CD14-positive monocyte (primary cell): ENCODE results near the gene ARHGEF7. TPM values are rescaled to one million over a fixed set of nuclear protein-coding genes. Genes with fewer than 3 reads are reported as not detected.

Experiments used
- DNase-seq, 3 donors: peaks; one replicate each; pipeline ENCODE4 v3.0.0-alpha.2; 2011 to 2022
- H2AFZ ChIP-seq: 2 replicates; pipeline ENCODE4 v1.6.0; 2012; ENCODE audit warnings: mild to moderate bottlenecking, low read depth, low read length, inconsistent platforms; ENCODE audit not compliant: insufficient read depth, poor library complexity, severe bottlenecking
- H3K27ac ChIP-seq, 2 donors: 1 replicate in 1 of 2; 2 replicates in 1 of 2; pipeline ENCODE4 v1.5.1; 2012 to 2013; ENCODE audit warnings: low read length in 2 of 2, control low read depth in 1 of 2, inconsistent platforms in 1 of 2, low read depth in 1 of 2, mild to moderate bottlenecking in 1 of 2
- H3K27me3 ChIP-seq, 2 donors: one replicate each; pipeline versions ENCODE4 v1.6.0 to v1.6.1; 2011 to 2013; ENCODE audit warnings: low read length in 2 of 2; ENCODE audit not compliant: control insufficient read depth in 2 of 2, insufficient read depth in 2 of 2
- H3K36me3 ChIP-seq, 2 donors: replicated peaks in 1 of 2; 1 replicate in 1 of 2; 2 replicates in 1 of 2; pipeline versions ENCODE4 v1.5.1 to v1.6.1; 2012 to 2013; ENCODE audit warnings: low read length in 2 of 2, control low read depth in 1 of 2, inconsistent platforms in 1 of 2, mild to moderate bottlenecking in 1 of 2; ENCODE audit not compliant: insufficient read depth in 2 of 2, control insufficient read depth in 1 of 2
- H3K4me1 ChIP-seq, 2 donors: 1 replicate in 1 of 2; 2 replicates in 1 of 2; pipeline versions ENCODE4 v1.5.1 to v1.6.1; 2012 to 2013; ENCODE audit warnings: low read length in 2 of 2, control low read depth in 1 of 2, inconsistent platforms in 1 of 2, mild to moderate bottlenecking in 1 of 2, moderate library complexity in 1 of 2; ENCODE audit not compliant: insufficient read depth in 2 of 2, control insufficient read depth in 1 of 2
- H3K4me2 ChIP-seq: replicated peaks from 2 replicates; pipeline ENCODE3; 2012; ENCODE audit warnings: low read length, moderate library complexity, mild to moderate bottlenecking; ENCODE audit not compliant: poor library complexity, severe bottlenecking; ENCODE audit errors: extremely low read depth
- H3K4me3 ChIP-seq, 3 experiments: fragments of 200-600 bp in 1 of 3; sonication (generic) in 1 of 3; replicated peaks in 1 of 3; 1 replicate in 2 of 3; 2 replicates in 1 of 3; pipeline ENCODE4 v1.5.1; 2011 to 2013; ENCODE audit warnings: low read length in 3 of 3, mild to moderate bottlenecking in 3 of 3, control low read depth in 2 of 3, low read depth in 2 of 3, inconsistent platforms in 1 of 3, moderate library complexity in 1 of 3
- H3K79me2 ChIP-seq: 2 replicates; pipeline ENCODE4 v1.6.0; 2012; ENCODE audit warnings: mild to moderate bottlenecking, control low read depth, inconsistent platforms, low read length, moderate library complexity; ENCODE audit not compliant: insufficient read depth
- H3K9ac ChIP-seq: 2 replicates; pipeline ENCODE4 v1.6.0; 2017; ENCODE audit warnings: low read length, mild to moderate bottlenecking; ENCODE audit not compliant: insufficient read depth, poor library complexity, severe bottlenecking
- H3K9me3 ChIP-seq, 2 donors: replicated peaks in 1 of 2; 1 replicate in 1 of 2; 2 replicates in 1 of 2; pipeline versions ENCODE4 v1.5.1 to v1.6.1; 2012 to 2013; ENCODE audit warnings: low read length in 2 of 2, control low read depth in 1 of 2; ENCODE audit not compliant: control insufficient read depth in 1 of 2, insufficient read depth in 1 of 2
- H4K20me1 ChIP-seq: 2 replicates; pipeline ENCODE4 v1.6.0; 2012; ENCODE audit warnings: mild to moderate bottlenecking, low read length, control low read depth, moderate library complexity; ENCODE audit not compliant: insufficient read depth
- H3K27ac Mint-ChIP-seq, 7 donors: one replicate each; pipeline ENCODE4 v1.8.0; 2020; ENCODE audit warnings: mild to moderate bottlenecking in 7 of 7, mixed read lengths in 7 of 7, moderate library complexity in 6 of 7, inconsistent platforms in 2 of 7
- H3K27me3 Mint-ChIP-seq, 3 donors: one replicate each; pipeline ENCODE4 v1.8.0; 2021 to 2022; ENCODE audit warnings: low read depth in 3 of 3, mild to moderate bottlenecking in 3 of 3, mixed read lengths in 3 of 3, moderate library complexity in 3 of 3, inconsistent platforms in 1 of 3
- H3K36me3 Mint-ChIP-seq, 2 donors: one replicate each; pipeline ENCODE4 v1.8.0; 2020; ENCODE audit warnings: mixed read lengths in 2 of 2, inconsistent platforms in 1 of 2, mild to moderate bottlenecking in 1 of 2
- H3K4me1 Mint-ChIP-seq: one replicate; pipeline ENCODE4 v1.8.0; 2020; ENCODE audit warnings: mild to moderate bottlenecking, mixed read lengths
- H3K4me3 Mint-ChIP-seq, 2 donors: one replicate each; pipeline ENCODE4 v1.8.0; 2020; ENCODE audit warnings: mild to moderate bottlenecking in 2 of 2, mixed read lengths in 2 of 2, moderate library complexity in 1 of 2
- H3K9me3 Mint-ChIP-seq, 7 donors: one replicate each; pipeline ENCODE4 v1.8.0; 2020 to 2022; ENCODE audit warnings: mixed read lengths in 7 of 7, mild to moderate bottlenecking in 6 of 7, moderate library complexity in 6 of 7, inconsistent platforms in 2 of 7
- CTCF ChIP-seq: fragments of 200-600 bp; IDR thresholded peaks from one replicate; pipeline ENCODE4 v1.8.0; 2022; ENCODE audit warnings: antibody characterized with exemption, mild to moderate bottlenecking
- WGBS: methylation state at CpG from one replicate; pipeline ENCODE4 v1.1.5; 2013; ENCODE audit warnings: missing lambda C conversion rate; ENCODE audit not compliant: insufficient coverage; 5-methylcytosine and 5-hydroxymethylcytosine counted together
- intact Hi-C, 2 donors: fragments of 100-400 bp; cut with micrococcal nuclease; formaldehyde crosslinking; loops; one replicate each; pipeline versions ENCODE4 v1.15.0 to v1.15.1; 2023
- polyA plus RNA-seq, 3 donors: library from polyadenylated mRNA; depleted of rRNA in 1 of 3; unstranded in 2 of 3; stranded (reverse) in 1 of 3; fragments of 300-500 nt in 2 of 3; fragments of >200 nt in 1 of 3; fragmentation: Illumina TruSeq in 2 of 3; gene quantifications; 1 replicate in 2 of 3; 2 replicates in 1 of 3; pipeline ENCODE4 v1.2.3, GENCODE V29; 2012 to 2021

Gene ARHGEF7
- polyA plus RNA-seq, 3 donors = 4.6 to 29.0 (median 6.1) TPM

GRCh38 chr13:111312944-111313590 is 198.0 kb downstream of the ARHGEF7 start:
- no peaks in the 10 kb centered on the region for H3K36me3 ChIP-seq
- H3K4me1 Mint-ChIP-seq = no peaks in the 10 kb centered on the region

GRCh38 chr13:111313911-111314425 is 198.9 kb downstream of the ARHGEF7 start:
- Histone ChIP-seq H3K79me2 (no peaks in the 10 kb centered on the region), H3K9ac (no peak overlapping the region), H2AFZ (no peak overlapping the region), H3K4me1 (no peaks in the 10 kb centered on the region), H4K20me1 (no peaks in the 10 kb centered on the region), H3K4me3 (no peak overlapping the region), H3K27me3 (no peaks in the 10 kb centered on the region), H3K27ac (no peak overlapping the region), H3K4me2 (no peak overlapping the region), H3K9me3 (peaks cover 36 to 42% of the 10 kb centered on the region in 2 donors), H3K36me3 (no peaks in the 10 kb centered on the region)
- intact Hi-C loops = no loop called here
- Mint-ChIP-seq H3K4me3 (no peak overlapping the region), H3K36me3 (peaks cover 2 to 14% of the 10 kb centered on the region in 2 donors), H3K9me3 (peaks cover 27 to 36% (median 33%) of the 10 kb centered on the region in 7 donors), H3K27ac (no peak overlapping the region), H3K4me1 (no peaks in the 10 kb centered on the region), H3K27me3 (no peaks in the 10 kb centered on the region)
- no peak for DNase-seq
- no peak for TF ChIP-seq CTCF
- WGBS = 92% methylated on average over 14 of the region's 14 CpGs

More at GRCh38 chr13:111312944-111313590, 198.0 kb downstream of the ARHGEF7 start:
- no peak overlapping the region for H3K27ac Mint-ChIP-seq
- peaks cover 43 to 51% of the 10 kb centered on the region in 2 donors for H3K9me3 ChIP-seq
- intact Hi-C loops = no loop called here
- H3K4me3 Mint-ChIP-seq = no peak overlapping the region
- no peaks in the 10 kb centered on the region for H3K27me3 ChIP-seq
- H3K4me2 ChIP-seq = no peak overlapping the region
- H2AFZ ChIP-seq = no peak overlapping the region
- H3K79me2 ChIP-seq = no peaks in the 10 kb centered on the region
- WGBS = 98% methylated on average over 16 of the region's 17 CpGs
- H3K4me3 ChIP-seq = no peak overlapping the region
- H3K27me3 Mint-ChIP-seq = no peaks in the 10 kb centered on the region
- H3K9me3 Mint-ChIP-seq = peaks cover 29 to 40% (median 37%) of the 10 kb centered on the region in 7 donors
- H3K27ac ChIP-seq = no peak overlapping the region
- TF ChIP-seq CTCF = no peak
- H4K20me1 ChIP-seq = no peaks in the 10 kb centered on the region
- H3K4me1 ChIP-seq = no peaks in the 10 kb centered on the region
- no peak overlapping the region for H3K9ac ChIP-seq
- DNase-seq = no peak
- H3K36me3 Mint-ChIP-seq = peaks cover 2 to 14% of the 10 kb centered on the region in 2 donors
